Effector memory CD8-positive, alpha-beta T cell (primary cell): ENCODE results near the gene FMNL2.
"Not testable (repeated sequence)": the region's sequence is repeated elsewhere in the genome, so short reads cannot be mapped to it uniquely, and the experiment has no call there.

Experiments
- ATAC-seq: fragments of 150-1000 bp; cut with Tn5 transposase; replicated peaks from 2 replicates; pipeline ENCODE4 v1.10.0; 2021; ENCODE audit warnings: mild to moderate bottlenecking, moderate library complexity
- DNase-seq, 3 experiments: peaks; one replicate each; pipeline ENCODE4 v3.0.0; 2021
- H3K27ac Mint-ChIP-seq, 2 donors: one replicate each; pipeline ENCODE4 v1.8.0; 2022; ENCODE audit warnings: mild to moderate bottlenecking in 2 of 2, mixed read lengths in 2 of 2, moderate library complexity in 2 of 2
- H3K27me3 Mint-ChIP-seq, 2 donors: one replicate each; pipeline ENCODE4 v1.8.0; 2022; ENCODE audit warnings: mixed read lengths in 2 of 2
- H3K36me3 Mint-ChIP-seq: one replicate; pipeline ENCODE4 v1.8.0; 2022; ENCODE audit warnings: mild to moderate bottlenecking, moderate library complexity, mixed read lengths; ENCODE audit not compliant: insufficient read depth
- H3K4me1 Mint-ChIP-seq, 2 donors: one replicate each; pipeline ENCODE4 v1.8.0; 2022; ENCODE audit warnings: low read depth in 2 of 2, mixed read lengths in 2 of 2
- H3K4me3 Mint-ChIP-seq, 2 donors: one replicate each; pipeline ENCODE4 v1.8.0; 2022; ENCODE audit warnings: mild to moderate bottlenecking in 2 of 2, mixed read lengths in 2 of 2, moderate library complexity in 2 of 2
- H3K9me3 Mint-ChIP-seq, 2 donors: one replicate each; pipeline ENCODE4 v1.8.0; 2022; ENCODE audit warnings: mixed read lengths in 2 of 2

The FMNL2 gene

GRCh38 chr2:152509772-152510491 is 175.0 kb downstream of the FMNL2 start:
- Mint-ChIP-seq H3K27ac (no peak overlapping the region), H3K9me3 (no peaks in the 10 kb centered on the region), H3K4me3 (no peak overlapping the region), H3K36me3 (no peaks in the 10 kb centered on the region), H3K4me1 (no peaks in the 10 kb centered on the region), H3K27me3 (peaks cover 3 to 13% of the 10 kb centered on the region in 2 donors)
- ATAC-seq = no peak
- no peak for DNase-seq

GRCh38 chr2:152510621-152511020 is 175.6 kb downstream of the FMNL2 start:
- Mint-ChIP-seq H3K4me3 (no peak overlapping the region), H3K36me3 (no peaks in the 10 kb centered on the region), H3K9me3 (no peaks in the 10 kb centered on the region), H3K4me1 (no peaks in the 10 kb centered on the region), H3K27me3 (peaks cover 9 to 13% of the 10 kb centered on the region in 2 donors), H3K27ac (no peak overlapping the region)
- DNase-seq (no peak), ATAC-seq (no peak)

DNA sequence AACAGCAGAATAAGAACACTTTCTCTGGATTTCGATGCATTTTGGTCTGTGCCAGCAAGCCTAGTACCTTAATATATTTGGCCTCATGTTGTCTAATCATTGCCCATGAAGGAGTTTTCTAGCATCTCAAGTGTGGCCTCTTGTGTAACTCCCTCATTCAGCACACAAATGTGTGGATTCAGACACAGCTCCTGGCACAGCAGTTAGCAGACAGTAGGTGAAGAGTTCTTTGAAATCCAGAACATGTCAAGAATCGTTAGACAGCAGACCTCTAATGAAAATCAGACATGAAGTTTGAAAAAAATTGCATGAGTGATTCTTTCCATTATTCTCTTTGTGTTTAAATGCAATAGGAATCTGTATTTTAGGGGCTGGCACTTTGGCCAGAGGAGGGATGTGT is 177.0 kb downstream of the FMNL2 start:
- Mint-ChIP-seq H3K36me3 (no peaks in the 10 kb centered on the region), H3K27me3 (peaks cover 13% of the 10 kb centered on the region in 2 donors), H3K4me3 (no peak overlapping the region), H3K27ac (no peak overlapping the region), H3K4me1 (no peaks in the 10 kb centered on the region), H3K9me3 (no peaks in the 10 kb centered on the region)
- no peak for ATAC-seq
- DNase-seq = no peak

GRCh38 chr2:152513029-152513428 is 178.1 kb downstream of the FMNL2 start:
- no peaks in the 10 kb centered on the region for H3K4me1 Mint-ChIP-seq
- no peaks in the 10 kb centered on the region for H3K36me3 Mint-ChIP-seq
- no peak overlapping the region for H3K27ac Mint-ChIP-seq
- H3K27me3 Mint-ChIP-seq = peaks cover 22 to 23% of the 10 kb centered on the region in 2 donors
- ATAC-seq = no peak
- H3K4me3 Mint-ChIP-seq = no peak overlapping the region
- DNase-seq = no peak
- H3K9me3 Mint-ChIP-seq = no peaks in the 10 kb centered on the region

DNA sequence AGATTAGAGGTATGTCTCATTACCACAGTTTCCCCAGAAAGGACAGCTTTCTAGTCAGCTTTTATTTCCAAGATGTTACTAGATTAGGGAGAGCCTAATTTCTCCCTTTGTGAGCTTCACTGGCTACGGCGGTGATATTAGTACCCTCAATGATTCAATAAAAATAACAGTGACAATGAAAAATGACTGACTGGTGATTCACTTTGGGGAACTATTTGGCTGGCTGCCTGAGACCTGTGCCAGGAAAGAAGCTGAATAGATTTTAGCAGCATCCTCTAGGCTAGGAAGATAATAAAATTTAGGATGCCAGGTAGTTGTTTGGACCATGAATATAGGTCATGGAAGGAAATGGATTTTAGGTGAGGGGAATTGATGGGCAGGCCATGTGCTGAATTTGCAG is 178.7 kb downstream of the FMNL2 start:
- no peak for ATAC-seq

GRCh38 chr2:152518034-152518433 is 183.1 kb downstream of the FMNL2 start:
- no peaks in the 10 kb centered on the region for H3K36me3 Mint-ChIP-seq
- no peaks in the 10 kb centered on the region for H3K9me3 Mint-ChIP-seq
- peaks cover 30 to 37% of the 10 kb centered on the region in 2 donors for H3K27me3 Mint-ChIP-seq
- no peak for ATAC-seq
- no peak for DNase-seq
- H3K27ac Mint-ChIP-seq = no peak overlapping the region
- no peak overlapping the region for H3K4me3 Mint-ChIP-seq
- no peaks in the 10 kb centered on the region for H3K4me1 Mint-ChIP-seq

More for the DNA sequence above, 178.7 kb downstream of the FMNL2 start:
- no peaks in the 10 kb centered on the region for H3K9me3 Mint-ChIP-seq
- no peaks in the 10 kb centered on the region for H3K4me1 Mint-ChIP-seq
- H3K27ac Mint-ChIP-seq = no peak overlapping the region
- peaks cover 26 to 30% of the 10 kb centered on the region in 2 donors for H3K27me3 Mint-ChIP-seq
- no peak overlapping the region for H3K4me3 Mint-ChIP-seq
- DNase-seq = no peak
- no peaks in the 10 kb centered on the region for H3K36me3 Mint-ChIP-seq

DNA sequence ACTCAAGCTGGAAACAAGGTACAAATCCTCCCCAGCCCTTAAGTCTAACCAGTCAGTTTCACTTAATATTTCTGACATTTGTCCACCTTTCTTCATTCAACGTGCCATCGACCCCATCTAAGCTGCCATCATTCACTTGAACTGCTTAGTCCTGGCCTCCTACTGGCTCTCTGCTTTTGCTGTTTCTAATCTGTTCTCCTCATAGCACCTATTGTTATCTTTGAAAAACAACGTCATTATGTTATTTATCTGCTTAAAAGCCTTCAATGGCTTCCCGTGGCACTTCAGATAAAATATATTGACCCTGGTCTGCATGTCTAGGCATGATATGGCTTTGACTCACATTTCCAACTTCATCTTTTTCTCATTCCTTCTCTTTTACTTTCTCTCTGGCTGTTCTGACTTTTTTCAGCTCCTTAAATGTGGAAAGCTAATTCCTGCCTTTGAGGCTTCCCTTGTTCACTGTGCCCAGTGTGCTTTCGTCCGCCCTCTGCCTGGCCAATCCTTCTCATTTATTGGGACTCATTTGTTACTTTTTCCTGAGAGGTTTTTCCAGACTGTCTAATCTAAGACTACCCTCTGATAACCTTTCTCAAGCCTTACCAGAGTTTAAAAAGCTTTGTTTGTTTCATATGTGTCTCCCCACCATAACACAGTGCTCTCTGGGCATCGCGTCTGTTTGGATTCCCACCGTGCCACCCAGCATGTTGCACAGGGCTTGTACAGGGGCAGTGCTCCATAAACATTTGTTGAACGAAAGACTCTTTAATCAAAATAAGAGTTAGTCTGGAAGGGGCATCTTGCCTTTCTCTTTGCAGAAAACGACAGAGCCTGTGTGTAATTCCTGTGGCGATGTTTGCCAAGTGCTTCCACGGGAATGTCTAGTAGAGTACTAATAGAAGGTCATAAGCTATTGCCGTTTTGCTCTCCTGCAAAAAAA is 183.9 kb downstream of the FMNL2 start:
- no peak for ATAC-seq

DNA sequence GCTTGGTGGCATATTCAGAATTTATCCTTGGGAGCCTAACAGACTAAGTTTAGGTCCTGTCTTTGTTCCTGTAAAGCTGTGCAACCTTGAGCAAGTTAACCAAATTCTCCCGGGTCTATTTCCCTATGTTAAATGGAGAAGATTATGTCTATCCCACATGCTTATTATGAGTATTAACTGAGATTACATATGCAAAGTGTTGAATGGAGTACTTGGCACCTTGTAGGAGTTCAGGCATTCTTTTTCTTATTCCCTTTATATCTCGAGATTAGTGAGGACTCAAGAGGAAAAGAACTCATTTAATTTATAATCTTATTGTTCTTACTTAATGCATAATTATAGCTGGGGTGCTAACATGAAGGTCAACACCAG is 184.6 kb downstream of the FMNL2 start:
- peaks cover 30 to 31% of the 10 kb centered on the region in 2 donors for H3K27me3 Mint-ChIP-seq
- DNase-seq (no peak), ATAC-seq (no peak)
- H3K9me3 Mint-ChIP-seq = no peaks in the 10 kb centered on the region
- H3K27ac Mint-ChIP-seq = no peak overlapping the region
- no peaks in the 10 kb centered on the region for H3K4me1 Mint-ChIP-seq
- H3K4me3 Mint-ChIP-seq = no peak overlapping the region
- no peaks in the 10 kb centered on the region for H3K36me3 Mint-ChIP-seq

More for the DNA sequence above, 183.9 kb downstream of the FMNL2 start:
- H3K4me3 Mint-ChIP-seq = no peak overlapping the region
- peaks cover 30 to 31% of the 10 kb centered on the region in 2 donors for H3K27me3 Mint-ChIP-seq
- H3K36me3 Mint-ChIP-seq = no peaks in the 10 kb centered on the region
- H3K9me3 Mint-ChIP-seq = no peaks in the 10 kb centered on the region
- H3K4me1 Mint-ChIP-seq = no peaks in the 10 kb centered on the region
- H3K27ac Mint-ChIP-seq = no peak overlapping the region
- no peak for DNase-seq

GRCh38 chr2:152520759-152521158 is 185.8 kb downstream of the FMNL2 start:
- Mint-ChIP-seq H3K36me3 (no peaks in the 10 kb centered on the region), H3K4me3 (no peak overlapping the region), H3K27ac (no peak overlapping the region), H3K27me3 (peaks cover 19 to 31% of the 10 kb centered on the region in 2 donors), H3K4me1 (no peaks in the 10 kb centered on the region), H3K9me3 (no peaks in the 10 kb centered on the region)
- ATAC-seq (no peak), DNase-seq (no peak)

- DNase-seq, H3K9me3 Mint-ChIP-seq, H3K36me3 Mint-ChIP-seq, H3K27ac Mint-ChIP-seq, H3K4me1 Mint-ChIP-seq, H3K4me3 Mint-ChIP-seq, ATAC-seq: not testable (repeated sequence)
- peaks cover 13 to 27% of the 10 kb centered on the region in 2 donors for H3K27me3 Mint-ChIP-seq
These were observed 187.5 kb downstream of the FMNL2 start for GRCh38 chr2:152522446-152522845.

DNA sequence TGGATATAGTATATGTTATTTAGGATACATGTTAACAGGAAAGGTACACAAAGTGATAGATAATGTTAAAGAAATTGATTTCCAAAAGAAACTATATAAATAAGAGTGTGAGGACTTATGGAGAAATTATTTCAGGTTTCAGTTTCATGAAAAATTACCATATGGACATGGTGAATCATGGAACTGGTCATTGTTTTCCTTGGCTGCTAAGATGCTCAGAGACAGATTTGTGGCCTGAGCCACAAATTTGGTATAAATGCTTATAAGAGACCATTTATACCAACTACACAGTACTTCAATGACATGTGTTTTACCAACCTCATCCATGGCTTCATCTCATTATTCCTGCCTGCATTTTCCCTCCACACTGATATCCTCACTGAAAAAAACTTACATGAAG is 188.1 kb downstream of the FMNL2 start:
- ATAC-seq (no peak), DNase-seq (no peak)
- H3K27me3 Mint-ChIP-seq = peaks cover 6 to 23% of the 10 kb centered on the region in 2 donors
- H3K27ac Mint-ChIP-seq = no peak overlapping the region
- no peaks in the 10 kb centered on the region for H3K4me1 Mint-ChIP-seq
- H3K36me3 Mint-ChIP-seq = no peaks in the 10 kb centered on the region
- H3K4me3 Mint-ChIP-seq = no peak overlapping the region
- H3K9me3 Mint-ChIP-seq = no peaks in the 10 kb centered on the region

DNA sequence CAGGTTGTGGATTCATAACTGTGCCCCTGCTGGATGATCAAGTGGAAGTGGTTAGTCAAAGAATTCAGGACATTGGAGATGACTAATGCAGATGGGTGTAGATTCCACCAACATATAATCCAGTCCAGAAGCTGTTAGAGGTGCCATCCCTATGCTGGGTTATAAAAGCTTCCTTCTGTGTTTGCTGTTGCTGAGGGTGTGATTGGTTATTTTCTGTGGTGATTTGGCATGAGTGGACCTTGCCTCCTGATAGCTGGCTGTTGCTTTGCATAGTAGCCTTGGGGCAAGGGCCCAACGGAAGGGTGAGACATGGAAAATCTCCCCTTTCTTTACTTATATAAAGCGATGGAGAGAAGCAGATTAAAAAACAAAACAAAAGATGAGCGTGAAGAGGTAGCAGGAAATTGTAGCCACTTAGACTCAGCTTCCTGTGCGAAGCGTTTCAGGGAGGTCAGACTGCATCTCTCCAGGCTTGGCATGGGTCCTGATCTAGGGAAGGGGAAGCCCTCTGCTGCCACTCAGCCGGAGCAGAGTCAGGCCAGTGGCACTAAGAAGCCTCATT is 190.4 kb downstream of the FMNL2 start:
- no peaks in the 10 kb centered on the region for H3K9me3 Mint-ChIP-seq
- no peak for ATAC-seq
- no peak for DNase-seq
- H3K4me3 Mint-ChIP-seq = no peak overlapping the region
- no peak overlapping the region for H3K27ac Mint-ChIP-seq
- no peaks in the 10 kb centered on the region for H3K4me1 Mint-ChIP-seq
- H3K36me3 Mint-ChIP-seq = no peaks in the 10 kb centered on the region
- peaks cover 8 to 14% of the 10 kb centered on the region in 2 donors for H3K27me3 Mint-ChIP-seq

DNA sequence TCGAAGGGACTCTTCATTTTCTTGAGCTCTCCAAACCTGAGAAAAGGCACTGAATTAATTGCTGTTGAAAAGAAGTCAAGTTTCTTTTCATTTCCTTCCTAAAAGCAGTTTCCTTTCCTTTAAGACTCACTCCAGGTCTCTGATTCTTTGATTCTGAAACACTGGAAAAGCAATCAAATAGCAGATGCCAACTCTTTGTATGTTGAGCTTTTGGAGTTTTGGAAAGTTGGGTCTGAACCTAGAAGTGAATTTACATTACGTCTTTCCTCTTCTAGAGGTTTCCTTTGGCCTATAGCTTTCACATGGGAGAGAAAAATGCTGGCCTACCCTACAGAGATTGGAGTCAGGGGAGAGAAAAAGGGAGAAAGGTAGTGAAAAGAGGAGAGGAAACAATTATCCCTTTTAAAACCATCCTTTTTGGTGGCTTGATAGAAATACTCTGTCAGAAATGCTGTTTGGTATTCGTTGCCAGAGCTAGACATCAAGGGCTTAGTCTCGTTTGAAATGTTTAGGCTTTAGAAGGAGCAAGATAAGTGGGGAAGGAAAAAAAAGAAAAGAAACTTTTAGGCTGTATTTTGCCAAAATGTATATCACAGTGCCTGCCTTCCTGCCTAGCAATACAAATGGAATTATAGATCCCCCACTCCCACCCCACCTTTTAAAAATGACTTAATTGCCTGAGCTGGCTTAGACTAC is 194.6 kb downstream of the FMNL2 start:
- Mint-ChIP-seq H3K4me3 (no peak overlapping the region), H3K36me3 (no peaks in the 10 kb centered on the region), H3K27me3 (peaks cover 13 to 16% of the 10 kb centered on the region in 2 donors), H3K27ac (no peak overlapping the region), H3K9me3 (no peaks in the 10 kb centered on the region), H3K4me1 (no peaks in the 10 kb centered on the region)
- DNase-seq = no peak
- ATAC-seq = no peak
